Activated naive CD8-positive, alpha-beta T cell treated with anti-CD3 and anti-CD28 coated beads, Interleukin-2, amount 50 U/mL, for 16 hours (primary cell): ENCODE data around the gene PSD4.

Experiments
- DNase-seq: peaks from one replicate; pipeline ENCODE4 v3.0.0-alpha.2; 2020; ENCODE audit warnings: low read depth, low spot score

PSD4 gene

GRCh38 chr2:113220970-113221708 is 47.4 kb downstream of the PSD4 start:
- no peak for DNase-seq

- no peak for DNase-seq
These were observed 48.1 kb downstream of the PSD4 start for GRCh38 chr2:113221846-113222245.

GRCh38 chr2:113223813-113224212 is 50.0 kb downstream of the PSD4 start:
- DNase-seq: no peak

- DNase-seq: no peak
These were observed 51.0 kb downstream of the PSD4 start for GRCh38 chr2:113224647-113225236.

GRCh38 chr2:113225263-113226259 is 51.8 kb downstream of the PSD4 start:
- DNase-seq: no peak

GRCh38 chr2:113226462-113226861 is 52.7 kb downstream of the PSD4 start:
- DNase-seq: no peak

- no peak for DNase-seq
These were observed 53.5 kb downstream of the PSD4 start for GRCh38 chr2:113227290-113227689.

- DNase-seq: no peak
These were observed 53.9 kb downstream of the PSD4 start for GRCh38 chr2:113227698-113228097.

GRCh38 chr2:113228351-113228750 is 54.6 kb downstream of the PSD4 start:
- DNase-seq: no peak

- DNase-seq: no peak
These were observed 55.4 kb downstream of the PSD4 start for GRCh38 chr2:113228991-113229716.

- no peak for DNase-seq
These were observed 56.0 kb downstream of the PSD4 start for GRCh38 chr2:113229795-113230194.

- no peak for DNase-seq
These were observed 56.8 kb downstream of the PSD4 start for GRCh38 chr2:113230531-113230930.

- DNase-seq: no peak
These were observed 57.3 kb downstream of the PSD4 start for GRCh38 chr2:113231064-113231463.

GRCh38 chr2:113232123-113232522 is 58.4 kb downstream of the PSD4 start:
- DNase-seq: no peak

- DNase-seq: no peak
These were observed 59.0 kb downstream of the PSD4 start for GRCh38 chr2:113232740-113233139.

GRCh38 chr2:113233593-113234550 is 60.1 kb downstream of the PSD4 start:
- DNase-seq: no peak

- no peak for DNase-seq
These were observed 61.1 kb downstream of the PSD4 start for GRCh38 chr2:113234721-113235346.

- peak; percentile 37 for DNase-seq
These were observed 61.8 kb downstream of the PSD4 start for GRCh38 chr2:113235347-113236226.
